Panc1 (cell line): ENCODE results near the gene SPIB.

Experiments used
- POLR2AphosphoS5 ChIP-seq: IDR thresholded peaks from 2 replicates; pipeline ENCODE4 v1.6.1; 2012; ENCODE audit warnings: mild to moderate bottlenecking, low read depth, low read length, moderate library complexity
- REST ChIP-seq, 2 experiments: IDR thresholded peaks; 2 replicates each; pipeline ENCODE4 v1.6.1; 2011 to 2012; ENCODE audit warnings: low read depth in 2 of 2, control low read depth in 1 of 2, low read length in 1 of 2, mild to moderate bottlenecking in 1 of 2, moderate library complexity in 1 of 2; ENCODE audit not compliant: insufficient read depth in 1 of 2
- TF ChIP-seq, protein P1 (sequence below): fragments of 450-650 bp; IDR thresholded peaks from 2 replicates; pipeline ENCODE4 v1.5.1; 2017; ENCODE audit warnings: mild to moderate bottlenecking

DNA sequence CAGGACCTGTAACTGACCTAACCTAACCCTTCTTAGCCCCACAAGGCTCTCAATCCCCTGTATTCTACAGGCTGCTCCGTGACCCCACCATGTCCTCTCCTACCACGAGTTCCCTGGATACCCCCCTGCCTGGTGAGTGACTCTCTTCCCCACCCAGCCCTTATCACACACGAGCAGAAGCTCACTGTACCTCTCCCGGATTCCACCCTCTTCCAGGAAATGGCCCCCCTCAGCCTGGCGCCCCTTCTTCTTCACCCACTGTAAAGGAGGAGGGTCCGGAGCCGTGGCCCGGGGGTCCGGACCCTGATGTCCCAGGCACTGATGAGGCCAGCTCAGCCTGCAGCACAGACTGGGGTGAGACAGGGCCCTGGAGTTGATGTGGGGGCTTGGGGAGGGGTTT is 41.2 kb upstream of the SPIB start:
- TF ChIP-seq REST (IDR thresholded peaks at IDR 0.05; ENCODE audit: insufficient read depth in 1 of 2, low read depth in 2 of 2, low read length in 1 of 2) (no peak), POLR2AphosphoS5 (no peak)
- TF ChIP-seq, protein P1, sequence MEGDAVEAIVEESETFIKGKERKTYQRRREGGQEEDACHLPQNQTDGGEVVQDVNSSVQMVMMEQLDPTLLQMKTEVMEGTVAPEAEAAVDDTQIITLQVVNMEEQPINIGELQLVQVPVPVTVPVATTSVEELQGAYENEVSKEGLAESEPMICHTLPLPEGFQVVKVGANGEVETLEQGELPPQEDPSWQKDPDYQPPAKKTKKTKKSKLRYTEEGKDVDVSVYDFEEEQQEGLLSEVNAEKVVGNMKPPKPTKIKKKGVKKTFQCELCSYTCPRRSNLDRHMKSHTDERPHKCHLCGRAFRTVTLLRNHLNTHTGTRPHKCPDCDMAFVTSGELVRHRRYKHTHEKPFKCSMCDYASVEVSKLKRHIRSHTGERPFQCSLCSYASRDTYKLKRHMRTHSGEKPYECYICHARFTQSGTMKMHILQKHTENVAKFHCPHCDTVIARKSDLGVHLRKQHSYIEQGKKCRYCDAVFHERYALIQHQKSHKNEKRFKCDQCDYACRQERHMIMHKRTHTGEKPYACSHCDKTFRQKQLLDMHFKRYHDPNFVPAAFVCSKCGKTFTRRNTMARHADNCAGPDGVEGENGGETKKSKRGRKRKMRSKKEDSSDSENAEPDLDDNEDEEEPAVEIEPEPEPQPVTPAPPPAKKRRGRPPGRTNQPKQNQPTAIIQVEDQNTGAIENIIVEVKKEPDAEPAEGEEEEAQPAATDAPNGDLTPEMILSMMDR: no peak
